Stimulated activated CD4-positive, alpha-beta T cell treated with anti-CD3 and anti-CD28 coated beads, TNF-alpha, amount 100 ng/mL, for 24 hours (primary cell): ENCODE measurements around the gene C17orf67.

Experiments
- DNase-seq, 3 experiments: peaks; one replicate each; pipeline ENCODE4 v3.0.0-alpha.2; 2020; ENCODE audit warnings: low read depth in 3 of 3

Gene C17orf67

DNA sequence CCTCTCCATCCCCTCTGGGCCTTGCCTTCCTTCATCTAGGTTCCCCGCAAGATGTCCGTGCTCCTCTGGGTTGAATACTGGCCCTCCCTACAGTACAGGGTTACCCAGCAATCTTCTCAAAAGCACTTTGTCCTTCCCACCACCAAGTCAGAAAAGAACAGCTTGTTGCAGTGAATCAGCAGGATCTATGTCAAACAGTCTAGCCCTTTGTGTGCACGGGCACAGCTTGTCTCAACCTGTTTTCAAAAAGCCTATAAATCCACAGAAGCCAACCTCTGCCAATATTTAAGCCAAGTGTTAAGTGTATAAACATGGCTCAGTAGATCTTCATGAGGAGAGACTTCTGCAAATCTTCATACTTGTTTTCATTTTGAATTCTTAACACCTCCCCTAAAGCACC is 25.2 kb downstream of the C17orf67 start:
- no peak for DNase-seq

DNA sequence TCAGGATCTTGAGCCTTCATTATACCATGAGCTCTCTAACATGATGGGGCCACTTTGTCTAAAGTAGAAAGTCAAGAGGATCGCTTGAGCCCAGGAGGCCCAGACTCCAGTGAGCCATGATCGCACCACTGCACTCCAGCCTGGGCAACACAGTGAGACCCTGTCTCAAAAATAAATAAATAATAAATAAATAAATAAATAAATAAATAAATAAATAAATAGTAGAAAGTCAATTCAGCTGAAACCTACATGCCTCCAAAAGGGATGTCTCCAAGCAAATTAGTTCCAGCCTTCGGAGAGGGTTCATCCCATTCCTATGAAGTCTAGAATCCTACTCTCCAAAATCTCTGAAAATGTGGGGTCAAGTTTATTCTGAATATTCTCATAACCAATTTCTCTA is 26.0 kb downstream of the C17orf67 start:
- no peak for DNase-seq

DNA sequence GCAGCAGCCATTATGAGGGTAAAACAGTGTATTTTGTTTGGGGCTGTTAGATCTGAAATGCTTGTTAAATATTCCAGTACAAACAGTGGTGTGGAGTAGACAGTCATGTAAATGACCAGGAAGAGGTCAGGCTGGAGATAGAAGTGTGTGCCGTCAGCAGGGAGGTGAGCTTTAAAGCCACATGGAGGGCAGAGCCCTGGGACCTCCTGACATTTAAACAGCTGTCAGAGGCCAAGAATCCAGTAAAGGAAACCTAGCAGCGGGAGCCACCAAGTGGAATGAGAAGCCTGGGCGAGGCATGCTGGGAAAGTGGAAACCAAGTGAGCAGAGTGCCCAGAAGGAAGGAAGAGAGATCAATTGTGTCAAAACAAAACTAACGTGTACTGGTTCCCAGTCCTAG is 26.8 kb downstream of the C17orf67 start:
- no peak for DNase-seq

DNA sequence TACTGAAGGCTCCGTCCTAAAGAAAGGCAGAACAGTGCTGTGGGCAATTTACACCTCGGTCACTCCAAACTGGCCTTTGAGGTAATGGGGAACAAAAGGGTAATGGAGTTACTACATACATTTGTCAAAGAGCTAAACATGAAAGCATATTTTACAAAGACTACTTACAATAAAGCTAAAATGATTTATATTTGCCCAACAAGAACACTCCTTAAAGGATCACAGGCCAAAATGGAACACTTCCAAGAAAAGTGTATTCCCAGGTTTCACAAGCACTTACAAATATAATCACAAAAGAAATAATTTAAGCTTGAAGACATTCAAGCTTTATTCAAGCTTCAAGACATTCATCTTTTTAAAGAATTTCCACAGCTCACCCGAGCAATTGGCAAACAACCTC is 29.3 kb downstream of the C17orf67 start:
- no peak for DNase-seq

DNA sequence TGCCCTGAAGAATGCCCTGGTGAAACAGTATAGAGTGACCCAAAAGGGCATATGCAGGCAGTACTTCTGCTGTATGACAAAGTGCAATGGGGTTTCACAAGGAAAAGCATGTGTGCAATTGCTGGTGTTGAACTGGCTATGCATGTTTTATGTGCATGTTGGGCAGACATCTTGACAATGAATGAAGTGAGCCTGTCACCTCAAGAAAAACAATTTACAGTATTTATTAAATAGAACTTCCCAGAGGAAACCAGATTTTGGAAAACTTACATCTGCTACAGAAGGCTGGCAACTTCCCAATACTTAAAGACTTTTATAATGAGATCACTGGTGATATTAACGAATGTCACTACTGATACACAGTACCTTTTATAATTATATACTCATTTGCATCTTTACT is 30.6 kb downstream of the C17orf67 start:
- DNase-seq = no peak

DNA sequence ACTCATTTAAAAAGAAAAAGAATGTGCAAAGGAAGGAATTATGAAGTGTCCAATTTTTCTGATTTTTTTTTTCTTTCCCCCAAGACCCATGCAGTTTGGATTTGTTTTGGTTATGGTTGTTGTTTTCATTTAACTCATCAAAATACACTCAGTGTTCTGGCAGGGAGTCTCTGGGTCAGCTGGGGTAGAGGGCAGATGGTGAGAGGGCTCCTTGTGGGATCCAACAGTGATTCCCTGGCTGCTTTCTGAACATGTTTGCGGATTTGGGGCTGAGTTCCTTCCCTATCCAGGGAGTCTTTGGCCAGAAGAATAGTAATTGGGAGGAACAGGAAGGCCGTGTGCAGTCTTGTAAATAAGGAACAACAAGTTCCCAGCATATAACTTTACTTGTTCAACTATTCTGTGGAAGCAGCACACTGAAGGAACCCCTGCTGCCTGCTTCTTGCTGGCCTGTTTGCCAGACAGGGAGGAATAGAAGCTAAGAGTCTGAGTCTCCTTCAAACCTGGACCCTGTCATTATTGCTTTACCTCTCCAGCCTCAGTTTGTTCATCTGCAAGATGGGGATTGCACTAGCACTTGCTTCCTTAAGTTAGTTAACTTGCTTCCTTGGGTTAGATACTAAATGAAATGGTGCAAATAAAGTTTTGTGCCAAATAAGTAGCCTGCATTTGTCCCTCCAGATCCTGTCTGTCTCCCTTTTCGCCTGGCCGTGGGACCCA is 32.1 kb downstream of the C17orf67 start:
- no peak for DNase-seq

DNA sequence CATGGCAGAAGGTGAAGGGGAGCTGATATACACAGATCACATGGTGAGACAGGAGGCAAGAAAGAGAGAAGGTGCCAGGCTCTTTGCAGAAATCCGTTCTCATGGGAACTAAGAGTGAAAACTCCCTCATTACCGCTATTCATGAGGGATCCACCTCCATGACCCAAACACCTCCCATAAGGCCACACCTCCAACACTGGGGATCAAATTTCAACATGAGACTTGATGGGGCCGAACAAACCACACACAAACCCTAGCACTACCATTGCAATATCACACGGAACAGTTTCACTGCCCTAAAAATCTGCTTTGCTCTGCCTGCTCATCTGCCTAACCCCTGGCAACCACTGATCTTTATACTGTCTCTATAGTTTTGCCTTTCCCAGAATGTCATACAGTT is 34.8 kb downstream of the C17orf67 start:
- no peak for DNase-seq

DNA sequence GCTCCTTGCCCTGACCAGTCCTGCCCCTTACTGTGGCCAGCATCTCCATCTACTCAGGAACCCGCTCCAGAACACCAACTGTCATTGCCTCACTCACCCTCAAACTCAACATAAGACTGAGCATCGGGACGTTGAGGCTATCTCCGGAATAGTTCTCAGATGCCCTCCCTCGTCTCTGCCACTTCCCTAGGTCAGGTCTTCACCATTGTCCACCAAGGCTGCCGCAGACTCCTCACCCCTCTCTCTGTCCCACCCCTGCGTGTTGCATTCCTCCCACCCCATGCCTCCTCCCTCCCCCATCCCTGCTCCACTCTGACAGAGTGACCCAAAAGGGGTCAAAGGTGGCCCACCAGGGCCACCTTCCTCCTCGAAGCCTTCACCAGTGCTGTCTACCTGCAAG is 37.2 kb downstream of the C17orf67 start:
- DNase-seq = no peak

DNA sequence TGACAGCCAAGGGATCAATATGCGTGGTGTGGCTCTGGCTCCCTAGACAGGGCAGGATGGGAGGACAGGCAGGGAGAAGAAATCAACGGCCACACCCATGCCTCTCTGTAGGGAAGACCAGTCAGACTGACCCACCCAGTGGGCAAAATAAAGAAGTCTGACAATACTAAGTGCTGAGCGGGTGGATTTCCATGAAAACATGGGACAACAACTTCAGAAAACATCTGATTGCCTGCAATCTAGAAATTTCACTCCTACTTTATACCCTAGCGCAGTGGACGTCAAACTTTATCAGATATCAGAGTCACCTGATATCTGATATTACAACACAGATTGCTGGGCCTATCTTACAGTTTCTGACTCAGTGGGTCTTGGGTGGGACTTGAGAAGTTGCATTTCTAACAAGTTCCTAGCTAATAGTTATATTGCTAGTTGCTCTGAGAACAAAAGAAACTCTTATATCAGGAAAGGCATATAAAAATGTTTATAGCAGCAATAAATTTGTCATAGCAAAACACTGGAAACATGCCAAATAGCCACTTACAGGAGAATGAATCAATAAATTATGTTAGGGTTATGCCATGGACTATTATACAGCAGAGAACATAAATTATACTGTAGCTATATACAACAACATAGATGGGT is 38.4 kb downstream of the C17orf67 start:
- no peak for DNase-seq

DNA sequence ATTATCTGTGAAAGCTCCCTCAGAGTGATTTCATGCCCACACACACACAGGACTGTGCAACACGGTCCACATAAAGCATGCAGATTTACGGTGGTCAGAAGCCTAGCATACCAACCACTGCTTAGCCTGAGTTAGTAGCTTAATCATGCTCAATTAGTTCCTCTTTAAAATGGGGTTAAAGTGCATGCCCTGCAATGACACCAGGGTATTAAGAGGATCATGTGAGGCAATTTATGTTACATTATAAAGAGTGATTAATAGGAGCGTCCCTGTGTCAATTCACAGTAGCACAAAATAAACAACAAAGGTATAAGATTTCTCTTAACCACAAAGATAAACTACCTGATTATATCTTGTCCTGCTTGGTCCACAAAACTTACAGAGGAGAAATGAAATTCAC is 39.8 kb downstream of the C17orf67 start:
- no peak for DNase-seq

DNA sequence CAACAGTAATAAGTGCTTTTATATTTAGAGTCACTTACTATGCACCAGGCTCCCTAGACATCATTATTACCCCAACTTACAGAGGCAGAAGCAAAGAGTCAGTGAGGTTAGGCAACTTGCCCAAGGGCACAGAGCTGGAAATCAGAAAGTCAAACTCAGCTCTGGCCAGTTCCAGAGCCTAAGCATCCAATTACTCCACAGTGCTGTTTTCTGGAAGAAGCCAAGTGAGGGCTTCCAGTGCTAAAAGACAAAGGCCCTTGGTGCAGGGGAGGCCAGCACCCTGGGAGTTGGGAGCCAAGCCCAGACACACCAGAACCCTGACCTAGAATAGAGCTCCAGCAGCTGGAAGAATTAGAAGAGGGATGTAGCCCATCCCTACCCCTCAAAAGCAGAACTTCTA is 40.2 kb downstream of the C17orf67 start:
- no peak for DNase-seq

DNA sequence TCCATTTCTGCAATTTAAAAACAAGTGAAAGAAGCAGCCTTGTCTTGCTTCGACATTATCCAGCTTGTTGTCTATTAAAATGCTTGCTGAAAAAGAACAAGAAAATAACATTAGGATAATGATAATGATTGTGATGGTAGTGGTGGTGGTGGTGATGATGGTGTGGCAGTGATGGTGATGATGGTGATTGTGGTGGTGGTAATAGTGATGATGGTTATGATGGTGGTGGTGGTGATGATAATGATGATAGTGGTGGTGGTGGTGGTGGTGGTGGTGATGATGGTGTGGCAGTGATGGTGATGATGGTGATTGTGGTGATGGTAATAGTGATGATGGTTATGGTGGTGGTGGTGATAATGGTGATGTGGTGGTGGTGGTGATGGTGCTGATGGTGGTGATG is 41.5 kb downstream of the C17orf67 start:
- no peak for DNase-seq

DNA sequence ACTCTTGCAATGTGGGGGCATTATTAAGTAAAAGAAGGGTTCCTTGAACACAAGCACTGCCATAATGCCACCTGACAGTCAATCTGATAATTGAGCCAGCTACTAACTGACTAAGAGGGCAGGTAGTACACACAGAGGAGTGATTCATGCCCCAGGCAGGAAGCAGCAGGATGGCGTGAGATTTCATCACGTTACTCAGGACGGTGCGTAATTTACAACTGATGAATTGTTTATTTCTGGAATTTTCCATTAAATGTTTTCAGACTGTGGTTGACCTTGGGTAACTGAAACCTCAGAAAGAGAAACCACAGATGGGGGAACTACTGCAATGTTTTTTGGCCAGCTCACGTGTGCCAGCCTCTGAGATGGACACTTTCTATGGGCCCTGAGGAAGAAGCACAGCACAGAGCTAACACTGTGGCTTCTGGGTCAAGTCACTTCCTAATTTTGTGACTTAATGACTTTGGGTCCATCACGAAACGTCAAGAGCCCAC is 46.7 kb downstream of the C17orf67 start:
- peak; percentile 19 to 60 (median 22) for DNase-seq

DNA sequence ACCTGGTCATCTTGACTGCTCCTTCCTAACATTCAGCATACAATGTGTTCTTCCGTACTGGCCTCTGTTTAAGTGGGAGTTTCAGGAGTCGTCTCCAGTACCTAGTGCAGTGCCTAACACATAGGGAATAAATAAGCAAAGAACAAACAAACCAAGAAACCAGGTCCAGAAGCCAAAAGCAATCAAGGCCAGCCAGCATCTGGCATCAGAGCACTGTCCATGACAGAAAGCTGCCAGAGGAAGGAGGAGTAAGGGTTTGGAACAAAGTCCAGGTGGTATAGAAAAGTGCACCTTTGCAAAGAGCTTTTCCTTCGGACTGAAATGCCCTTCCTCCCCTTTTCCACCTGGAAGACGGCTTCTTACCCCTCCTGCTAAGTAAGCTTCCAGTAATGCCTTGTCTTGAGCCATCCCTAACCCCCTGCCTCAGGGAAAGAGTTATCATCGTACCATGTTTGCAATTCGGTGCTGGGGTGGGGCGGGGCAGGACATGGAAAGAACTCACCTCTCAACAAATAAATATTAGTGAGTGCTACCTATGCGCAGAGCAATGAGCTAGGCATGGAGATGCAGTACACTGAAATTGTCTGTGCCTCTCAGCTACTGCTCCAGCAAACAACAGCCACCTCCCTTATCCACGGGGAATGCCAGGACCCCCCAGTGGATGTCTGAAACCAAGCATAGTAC is 47.6 kb downstream of the C17orf67 start:
- no peak for DNase-seq

DNA sequence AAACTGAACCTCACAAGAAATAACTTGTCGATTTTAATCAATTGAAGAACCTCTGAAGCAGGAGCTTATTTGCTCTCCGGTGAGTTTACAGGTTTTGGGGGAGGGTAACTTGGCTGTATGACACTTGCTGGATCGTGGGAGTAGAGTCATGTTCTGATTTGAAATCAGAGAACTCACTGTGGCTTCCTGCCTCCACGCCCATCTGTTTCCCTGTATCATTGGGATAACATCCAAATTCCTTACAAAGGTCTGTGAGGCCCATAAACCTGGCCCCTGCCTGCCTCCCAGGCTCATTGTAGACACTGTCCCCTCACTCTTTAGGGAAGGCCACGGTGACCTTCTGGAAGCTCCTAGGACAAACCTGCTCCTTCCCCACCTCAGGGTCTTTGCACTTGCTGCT is 48.3 kb downstream of the C17orf67 start:
- DNase-seq = no peak

DNA sequence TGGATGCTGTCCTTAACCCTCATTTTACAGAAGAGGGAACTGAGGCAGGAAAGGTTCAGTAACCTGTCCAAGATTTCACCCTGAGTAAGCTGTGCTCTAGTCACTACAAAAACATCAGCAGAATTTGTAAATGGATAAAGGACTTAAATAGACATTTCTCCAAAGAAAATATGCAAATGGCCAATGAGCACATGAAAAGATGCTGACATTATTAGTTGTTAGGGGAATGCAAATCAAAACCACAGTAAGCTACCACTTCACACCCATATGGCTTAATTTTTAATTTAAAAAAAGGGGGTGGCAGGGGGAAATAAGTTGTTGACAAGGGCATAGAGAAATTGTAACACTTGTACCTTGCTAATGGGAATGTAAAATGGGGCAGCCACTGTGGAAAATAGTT is 51.4 kb downstream of the C17orf67 start:
- no peak for DNase-seq

DNA sequence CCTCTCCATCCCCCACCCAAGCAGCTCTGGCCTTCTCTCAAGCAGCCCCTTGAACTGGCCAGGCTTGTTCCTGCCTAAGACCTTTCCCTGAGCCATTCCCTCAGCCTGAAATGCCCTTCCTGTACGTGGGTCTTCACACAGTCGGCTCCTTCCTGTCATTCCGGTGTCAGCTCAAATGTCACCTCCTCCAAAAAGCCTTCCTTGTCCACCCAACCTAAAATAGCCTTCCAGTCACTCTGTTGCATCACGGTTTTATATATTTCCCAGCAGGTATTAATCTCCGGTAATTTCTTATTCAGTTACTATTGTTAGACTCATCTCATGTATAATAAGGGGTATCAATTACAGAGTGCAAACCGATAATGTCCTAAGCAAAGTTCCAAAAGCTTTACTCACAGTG is 51.8 kb downstream of the C17orf67 start:
- no peak for DNase-seq

DNA sequence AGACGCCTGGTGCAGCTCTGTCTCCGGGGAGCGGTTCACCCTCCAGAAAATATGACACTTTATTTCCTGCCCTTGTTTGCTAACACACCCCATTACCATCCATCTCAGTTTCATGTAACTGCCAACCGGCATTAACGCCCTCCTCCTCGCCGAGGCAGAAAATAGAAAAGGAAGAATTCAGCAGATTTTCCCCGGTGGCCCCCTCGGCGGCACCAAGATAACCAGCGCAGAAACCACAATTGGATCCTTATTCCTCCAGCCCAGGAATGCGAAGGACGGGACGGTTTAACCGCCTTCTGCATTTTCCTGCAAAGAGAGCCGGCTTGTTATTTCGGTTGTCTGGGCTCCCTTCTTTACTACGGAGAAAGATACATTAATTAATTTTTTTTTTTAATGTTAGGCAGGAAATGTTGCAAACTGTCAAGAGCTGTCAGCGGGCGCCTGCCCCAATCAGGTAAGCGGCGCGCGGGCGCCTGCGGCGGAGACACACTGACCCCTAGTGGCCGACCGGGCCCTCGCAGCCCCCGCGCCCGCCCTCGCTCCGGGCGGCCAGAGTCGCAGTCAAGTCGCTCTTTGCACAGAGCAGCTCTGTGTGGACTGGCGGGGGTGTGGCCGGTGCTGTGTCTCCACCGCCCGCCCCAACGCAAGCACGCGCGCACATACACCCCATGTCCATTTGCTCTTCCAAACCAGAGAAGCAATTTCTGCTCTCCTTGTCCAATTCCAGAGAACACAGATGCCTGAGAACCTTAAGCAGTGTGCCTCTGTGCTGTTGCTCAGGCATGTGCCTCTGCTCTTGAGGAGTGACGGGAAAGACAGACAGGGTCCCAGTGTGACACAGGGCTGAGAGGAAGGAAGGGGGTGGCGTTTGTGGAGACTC is 53.6 kb downstream of the C17orf67 start:
- DNase-seq = peak; percentile 75 to 83 (median 76)

DNA sequence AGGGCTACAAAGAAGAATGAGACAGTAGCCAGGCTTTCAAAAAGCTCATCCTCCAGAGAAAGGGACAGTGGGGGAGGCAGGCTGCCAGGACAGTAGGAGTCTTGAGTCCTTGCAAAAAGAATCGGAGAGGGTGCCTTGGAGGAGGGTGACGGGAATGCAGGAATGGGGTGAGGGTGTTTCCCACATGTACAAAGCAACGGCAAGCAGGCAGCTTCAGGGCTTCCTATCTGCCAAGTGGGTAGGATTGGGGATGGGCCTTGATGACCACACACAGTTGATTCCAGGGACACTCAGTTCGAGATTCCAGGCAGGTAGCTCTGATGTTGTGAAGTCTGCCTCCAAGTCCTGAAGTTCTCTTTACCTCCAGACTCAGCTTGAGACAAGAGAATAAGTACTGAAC is 54.4 kb downstream of the C17orf67 start:
- no peak for DNase-seq

DNA sequence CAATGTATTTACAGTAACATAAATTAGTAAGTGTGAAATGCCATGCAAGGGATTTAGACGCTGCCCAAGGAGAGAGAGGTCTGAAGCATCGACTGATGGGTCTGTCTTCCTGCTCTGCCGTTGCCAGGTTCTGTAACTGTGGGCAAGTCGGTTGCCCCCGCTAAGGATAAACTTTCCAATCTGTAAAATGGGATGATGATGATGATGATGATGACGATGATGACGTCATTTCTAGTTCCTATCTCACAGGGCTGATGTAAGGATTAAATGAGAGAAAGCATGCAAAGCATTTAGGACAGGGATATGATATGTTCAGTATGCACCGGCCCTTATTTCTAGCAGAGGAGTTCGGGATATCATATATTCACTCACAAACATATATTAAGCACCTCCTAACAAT is 54.8 kb downstream of the C17orf67 start:
- DNase-seq = no peak

DNA sequence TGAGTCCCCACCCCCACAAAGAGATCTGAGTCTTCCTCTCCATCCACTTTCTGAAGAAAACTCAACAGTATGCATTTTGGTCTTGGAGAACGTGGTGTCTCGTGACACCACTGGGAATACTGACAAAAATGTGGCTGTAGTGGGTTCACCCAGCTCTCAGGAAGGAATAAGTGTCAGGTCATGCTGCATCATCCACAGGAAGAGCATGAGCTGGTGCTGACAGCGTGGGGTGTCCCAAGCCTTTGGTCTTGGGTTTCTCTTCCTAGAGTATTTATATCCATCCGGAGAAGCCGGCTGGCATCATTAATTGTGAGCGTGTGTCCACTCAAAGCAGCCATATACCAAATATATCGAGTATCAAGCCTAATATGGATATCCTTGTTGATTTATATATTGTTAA is 55.9 kb downstream of the C17orf67 start:
- no peak for DNase-seq

DNA sequence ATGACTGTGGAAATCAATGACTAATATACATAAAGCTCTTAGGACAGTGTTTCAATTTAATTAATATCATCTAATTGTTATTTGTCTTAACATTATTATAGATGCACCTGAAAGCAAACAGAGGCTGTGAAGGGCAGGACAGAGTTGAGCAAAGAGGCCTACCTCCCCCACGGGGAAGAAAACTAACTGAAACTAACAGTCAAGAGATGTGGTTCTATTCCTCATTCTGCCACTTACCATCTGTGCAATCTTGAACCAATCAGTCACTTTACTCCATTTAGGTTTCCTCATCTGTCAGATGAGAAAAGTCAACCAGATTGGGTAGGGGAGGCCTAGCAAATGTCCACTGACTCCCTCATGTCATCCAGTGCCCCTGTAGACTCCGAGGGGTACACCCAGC is 59.1 kb downstream of the C17orf67 start:
- DNase-seq = no peak
